H1 (cell line): ENCODE results near the gene MIA3. TPM values are rescaled to one million over a fixed set of nuclear protein-coding genes. Genes with fewer than 3 reads are reported as not detected.
A peak's percentile ranks its signal among the peaks of the same experiment; 100 is the strongest.

Source experiments
- ASH2L ChIP-seq: fragments of 200-600, 300-600 bp; sonication (generic); IDR thresholded peaks from one replicate; pipeline ENCODE4 v1.7.1; 2017; ENCODE audit warnings: low read length
- ATF3 ChIP-seq: IDR thresholded peaks from 2 replicates; pipeline ENCODE4 v1.6.1; 2011; ENCODE audit warnings: low read depth, mild to moderate bottlenecking, low read length; ENCODE audit not compliant: insufficient read depth
- BCL11A ChIP-seq, 2 experiments: IDR thresholded peaks; one replicate each; pipeline ENCODE4 v1.6.1; 2011; ENCODE audit warnings: low read depth in 2 of 2, low read length in 2 of 2, mild to moderate bottlenecking in 2 of 2
- BRCA1 ChIP-seq: IDR thresholded peaks from 2 replicates; pipeline ENCODE4 v1.6.1; 2012; ENCODE audit warnings: low read depth, low read length, improper control_type of control experiment
- CEBPB ChIP-seq: IDR thresholded peaks from 2 replicates; pipeline ENCODE4 v1.6.1; 2012; ENCODE audit warnings: low read depth, low read length
- CTCF ChIP-seq, 3 experiments: IDR thresholded peaks; 1 replicate in 2 of 3; 2 replicates in 1 of 3; pipeline versions ENCODE4 v1.5.1 to v1.6.1; 2011; ENCODE audit warnings: low read length in 3 of 3, mild to moderate bottlenecking in 3 of 3, inconsistent platforms in 2 of 3, low read depth in 1 of 3, moderate library complexity in 1 of 3; ENCODE audit not compliant: insufficient read depth in 1 of 3; ENCODE audit errors: control extremely low read depth in 1 of 3
- EP300 ChIP-seq, 2 experiments: IDR thresholded peaks; 1 replicate in 1 of 2; 2 replicates in 1 of 2; pipeline ENCODE4 v1.6.1; 2011 to 2012; ENCODE audit warnings: low read depth in 2 of 2, low read length in 2 of 2, mild to moderate bottlenecking in 2 of 2, borderline replicate concordance in 1 of 2, inconsistent platforms in 1 of 2, moderate library complexity in 1 of 2
- EZH2 ChIP-seq: fragments of 200-600 bp; sonication (generic); IDR thresholded peaks from 2 replicates; pipeline ENCODE4 v1.7.1; 2012; ENCODE audit warnings: low read depth, mild to moderate bottlenecking, moderate library complexity, low read length, inconsistent platforms; ENCODE audit not compliant: severe bottlenecking
- HDAC6 ChIP-seq: IDR thresholded peaks from one replicate; pipeline ENCODE4 v1.7.1; 2012; ENCODE audit warnings: low read depth, mild to moderate bottlenecking, inconsistent platforms, low read length, moderate library complexity
- JUN ChIP-seq: IDR thresholded peaks from 2 replicates; pipeline ENCODE4 v1.6.1; 2011; ENCODE audit warnings: low read depth, mild to moderate bottlenecking, improper control_type of control experiment, low read length
- JUND ChIP-seq: IDR thresholded peaks from 2 replicates; pipeline ENCODE4 v1.6.1; 2011; ENCODE audit warnings: mild to moderate bottlenecking, improper control_type of control experiment, low read length
- KDM4A ChIP-seq: IDR thresholded peaks from one replicate; pipeline ENCODE4 v1.7.1; 2012; ENCODE audit warnings: low read depth, mild to moderate bottlenecking, moderate library complexity, low read length, inconsistent platforms; ENCODE audit not compliant: severe bottlenecking
- MAFK ChIP-seq: IDR thresholded peaks from 2 replicates; pipeline ENCODE4 v1.6.1; 2012; ENCODE audit warnings: low read depth, mild to moderate bottlenecking, improper control_type of control experiment, low read length
- PHF8 ChIP-seq: fragments of 200-600 bp; sonication (generic); conservative IDR thresholded peaks from 2 replicates; pipeline ENCODE4 v1.7.1; 2012; ENCODE audit warnings: low read depth, mild to moderate bottlenecking, inconsistent platforms, low read length, moderate library complexity
- POLR2AphosphoS5 ChIP-seq: IDR thresholded peaks from 2 replicates; pipeline ENCODE4 v1.6.1; 2011; ENCODE audit warnings: low read depth, low read length
- SAP30 ChIP-seq: fragments of 300-600 bp; sonication (generic); IDR thresholded peaks from 2 replicates; pipeline ENCODE4 v1.7.1; 2012; ENCODE audit warnings: low read length, moderate library complexity, mild to moderate bottlenecking, inconsistent platforms; ENCODE audit not compliant: insufficient read depth, insufficient replicate concordance
- TAF1 ChIP-seq: IDR thresholded peaks from 2 replicates; pipeline ENCODE4 v1.6.1; 2011; ENCODE audit warnings: mild to moderate bottlenecking, low read depth, low read length
- ZNF274 ChIP-seq: IDR thresholded peaks from 2 replicates; pipeline ENCODE4 v1.7.0; 2012; ENCODE audit warnings: low read length, borderline replicate concordance; ENCODE audit errors: extremely low read depth
- polyA plus RNA-seq, 7 experiments: library from polyadenylated mRNA; depleted of rRNA in 3 of 7; stranded (reverse) in 5 of 7; unstranded in 2 of 7; fragments of >200 nt in 5 of 7; fragments of 200-250 nt in 2 of 7; gene quantifications; 1 replicate in 5 of 7; 2 replicates in 1 of 7; 4 replicates in 1 of 7; pipeline versions ENCODE4 v1.2.1 to v1.2.3, GENCODE V29; 2011 to 2013; ENCODE audit warnings: missing spikeins in 2 of 7, mixed read lengths in 2 of 7
- total RNA-seq: library from RNA; stranded (reverse); fragmentation: NEBNext Ultra II Directional; extraction: Animal tissue kit (Norgen Biotek cat#: 25700); gene quantifications from 2 replicates; pipeline ENCODE4 v1.2.1, GENCODE V29; 2021
- TF ChIP-seq, protein P1 (sequence below): IDR thresholded peaks from 2 replicates; pipeline ENCODE4 v1.6.1; 2012; ENCODE audit warnings: inconsistent platforms

The MIA3 gene
- total and polyA plus RNA-seq, 2 of the 8 experiments (the other 6 are each of a cell fraction or from before 2014, with no cell fraction given), result 69.0 to 105 TPM

- peak; percentile 50 for TF ChIP-seq PHF8
- no peak for TF ChIP-seq SAP30
- TF ChIP-seq CTCF (IDR thresholded peaks at IDR 0.05; ENCODE audit: control extremely low read depth in 1 of 3, insufficient read depth in 1 of 3, low read depth in 1 of 3, low read length in 3 of 3), result no peak
- TF ChIP-seq TAF1, result peak; percentile 89
- TF ChIP-seq MAFK, result no peak
- no peak for TF ChIP-seq HDAC6
- TF ChIP-seq, protein P1, sequence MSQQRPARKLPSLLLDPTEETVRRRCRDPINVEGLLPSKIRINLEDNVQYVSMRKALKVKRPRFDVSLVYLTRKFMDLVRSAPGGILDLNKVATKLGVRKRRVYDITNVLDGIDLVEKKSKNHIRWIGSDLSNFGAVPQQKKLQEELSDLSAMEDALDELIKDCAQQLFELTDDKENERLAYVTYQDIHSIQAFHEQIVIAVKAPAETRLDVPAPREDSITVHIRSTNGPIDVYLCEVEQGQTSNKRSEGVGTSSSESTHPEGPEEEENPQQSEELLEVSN, result peak; percentile 51
- TF ChIP-seq JUND, result no peak
- no peak for TF ChIP-seq ZNF274
- no peak for TF ChIP-seq BCL11A (IDR thresholded peaks at IDR 0.05; ENCODE audit: low read depth in 2 of 2, low read length in 2 of 2)
- no peak for TF ChIP-seq BRCA1
- no peak for TF ChIP-seq ATF3
- TF ChIP-seq EP300 (IDR thresholded peaks at IDR 0.05; ENCODE audit: borderline replicate concordance in 1 of 2, low read depth in 2 of 2, low read length in 2 of 2), result peak in 1 of 2 experiments; percentile 60; a peak in 1 of 3 replicates
- no peak for TF ChIP-seq EZH2
- peak; percentile 55 for TF ChIP-seq ASH2L
- peak; percentile 46 for TF ChIP-seq KDM4A
- no peak for TF ChIP-seq JUN
- no peak for TF ChIP-seq CEBPB
- TF ChIP-seq POLR2AphosphoS5, result no peak
Measured at GRCh38 chr1:222713091-222713961, 95.4 kb downstream of the MIA3 start (continued).
